Measurements from ENCODE around the gene SFTPA2. TPM values are rescaled to one million over a fixed set of nuclear protein-coding genes. Genes with fewer than 3 reads are reported as not detected.

SFTPA2 gene
- total RNA-seq, 4 donors from 2014 or later = 0.16 TPM; not detected in 3

Small RNA genes lying within 50 kb of the gene (small RNA-seq; reads per million reads assigned to genes)
- 0 reads per million in 4 donors for gene BX248123.2
- 0 reads per million in 4 donors for gene RPS12P18

Other genes starting within 250 kb of the SFTPA2 start
- gene PPIF, start 212.9 kb downstream of the SFTPA2 start, total RNA-seq = 10 to 100 TPM; 16.5 to 38.0 (median 22.8) TPM
- 100 to 1,000 TPM in 1 of 4 donors, 10 to 100 TPM in 3; 60.5 to 186 (median 84.1) TPM for gene ZCCHC24, start 114.8 kb downstream of the SFTPA2 start, total RNA-seq
- under 1 TPM; 0.16 to 0.35 (median 0.23) TPM for gene EIF5AL1, start 47.9 kb downstream of the SFTPA2 start, total RNA-seq
- gene SFTPA1, start 50.5 kb upstream of the SFTPA2 start, total RNA-seq = not detected
- gene NUTM2B, start 142.8 kb upstream of the SFTPA2 start, total RNA-seq = 1 to 10 TPM in 2 of 4 donors, under 1 TPM in 1, not detected in 1; 0.27 to 1.4 (median 1.2) TPM

Data from gastroesophageal sphincter (tissue), 4 donors.